Measurements from ENCODE around the gene ZNF599. TPM values are rescaled to one million over a fixed set of nuclear protein-coding genes. Genes with fewer than 3 reads are reported as not detected.

The ZNF599 gene
- total RNA-seq, 1 experiment from 2014 or later = 6.2 TPM

DNA sequence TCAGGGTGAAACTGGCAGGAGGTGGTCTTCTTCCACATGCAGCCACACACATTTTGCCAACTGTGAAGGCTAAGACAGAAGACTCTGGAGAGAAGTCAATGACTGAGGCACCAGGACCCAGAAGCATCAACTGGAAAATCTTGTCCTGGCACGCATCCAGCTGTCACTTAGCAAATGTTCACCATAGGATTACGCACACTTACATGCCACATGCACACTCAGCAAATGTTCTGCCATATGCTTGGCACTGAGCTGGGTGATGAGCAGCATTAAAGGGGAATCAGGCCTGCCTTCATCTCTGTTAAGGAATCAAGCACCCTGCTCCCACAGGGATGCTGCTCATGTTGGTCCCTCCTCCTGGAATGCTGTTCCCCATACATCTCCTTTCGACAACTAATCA lies 5.1 kb downstream of the ZNF599 start:
- no TSS peak for BruUV-seq (replicated peaks)
- peaks cover 23% of the 10 kb centered on the region for H3K9me3 Mint-ChIP-seq (ENCODE audit: low read depth, unreplicated experiment)
- CTCF ChIA-PET = no interaction called here
- H3K36me3 Mint-ChIP-seq (ENCODE audit: insufficient read depth, unreplicated experiment) = peaks cover 18% of the 10 kb centered on the region
- H3K4me1 Mint-ChIP-seq (ENCODE audit: low read depth, unreplicated experiment) = peaks cover 11% of the 10 kb centered on the region
- TF ChIP-seq CTCF (IDR thresholded peaks at IDR 0.05; ENCODE audit: unreplicated experiment) = no peak
- DNase-seq = no peak
- intact Hi-C loops (cut with micrococcal nuclease; ENCODE audit: unreplicated experiment) = no loop called here
- no peak overlapping the region for H3K4me3 Mint-ChIP-seq (ENCODE audit: low read depth, unreplicated experiment)
- no peaks in the 10 kb centered on the region for H3K27me3 Mint-ChIP-seq (ENCODE audit: unreplicated experiment)
- H3K27ac Mint-ChIP-seq (ENCODE audit: unreplicated experiment) = no peak overlapping the region

DNA sequence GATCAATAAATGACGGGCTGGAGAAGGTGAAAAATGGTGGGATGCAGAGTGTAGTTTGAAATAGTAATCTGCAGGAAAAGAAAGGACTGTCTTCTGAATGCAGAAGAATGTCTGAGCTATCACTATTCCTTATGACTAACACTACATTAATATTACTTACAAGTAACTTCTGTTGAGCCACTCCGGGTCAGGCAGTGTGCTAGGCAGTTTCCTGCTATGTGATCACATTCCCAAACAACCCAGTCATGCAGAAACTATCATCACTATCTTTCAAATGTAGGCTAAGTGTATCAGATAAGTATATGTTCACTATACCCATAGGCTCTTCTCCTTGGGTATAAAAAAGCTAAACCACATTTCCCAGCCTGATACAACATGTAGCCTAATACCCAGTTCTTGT lies 6.6 kb downstream of the ZNF599 start:
- Mint-ChIP-seq H3K27ac (ENCODE audit: unreplicated experiment) (no peak overlapping the region), H3K27me3 (ENCODE audit: unreplicated experiment) (no peaks in the 10 kb centered on the region), H3K36me3 (ENCODE audit: insufficient read depth, unreplicated experiment) (peaks cover 2% of the 10 kb centered on the region), H3K4me1 (ENCODE audit: low read depth, unreplicated experiment) (no peaks in the 10 kb centered on the region), H3K4me3 (ENCODE audit: low read depth, unreplicated experiment) (no peak overlapping the region), H3K9me3 (ENCODE audit: low read depth, unreplicated experiment) (peaks cover 18% of the 10 kb centered on the region)
- no TSS peak for BruUV-seq (replicated peaks)
- CTCF ChIA-PET = interaction anchor here (0.5 kb wide), 1 partner anchor 147 kb away, joined by 5 read pairs; no protein-coding TSS in a partner anchor
- no peak for DNase-seq
- intact Hi-C loops (cut with micrococcal nuclease; ENCODE audit: unreplicated experiment) = no loop called here
- TF ChIP-seq CTCF (IDR thresholded peaks at IDR 0.05; ENCODE audit: unreplicated experiment) = no peak

- H3K9me3 Mint-ChIP-seq (ENCODE audit: low read depth, unreplicated experiment) = peaks cover 25% of the 10 kb centered on the region
Measured at GRCh38 chr19:34759218-34759917, 13.6 kb downstream of the ZNF599 start.

DNA sequence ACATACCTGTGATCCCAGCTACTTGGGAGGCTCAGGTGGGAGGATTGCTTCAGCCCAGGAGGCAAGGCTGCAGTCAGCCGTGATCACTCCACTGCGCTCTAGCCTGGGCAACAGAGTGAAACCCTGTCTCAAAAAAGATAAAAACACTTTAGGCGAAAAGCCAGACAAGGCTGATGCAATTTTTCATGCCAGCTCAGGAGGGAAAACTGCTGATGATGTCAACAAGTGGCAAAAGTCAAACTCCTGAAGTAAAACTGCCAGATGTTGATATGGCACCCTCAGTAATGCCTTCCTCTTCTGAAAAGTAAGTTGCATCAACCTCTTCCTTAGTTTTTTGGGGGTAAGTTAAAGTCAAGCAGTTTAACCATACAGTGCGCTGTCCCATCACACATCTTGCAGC lies 15.6 kb downstream of the ZNF599 start:
- BruUV-seq (replicated peaks) = no TSS peak
- no peak for TF ChIP-seq CTCF (IDR thresholded peaks at IDR 0.05; ENCODE audit: unreplicated experiment)
- DNase-seq = no peak
- Mint-ChIP-seq H3K4me3 (ENCODE audit: low read depth, unreplicated experiment) (no peak overlapping the region), H3K27me3 (ENCODE audit: unreplicated experiment) (no peaks in the 10 kb centered on the region), H3K27ac (ENCODE audit: unreplicated experiment) (no peak overlapping the region), H3K36me3 (ENCODE audit: insufficient read depth, unreplicated experiment) (no peaks in the 10 kb centered on the region), H3K9me3 (ENCODE audit: low read depth, unreplicated experiment) (peaks cover 25% of the 10 kb centered on the region), H3K4me1 (ENCODE audit: low read depth, unreplicated experiment) (no peaks in the 10 kb centered on the region)
- intact Hi-C loops (cut with micrococcal nuclease; ENCODE audit: unreplicated experiment) = no loop called here
- CTCF ChIA-PET = no interaction called here

More at GRCh38 chr19:34759218-34759917, 13.6 kb downstream of the ZNF599 start:
- H3K27ac Mint-ChIP-seq (ENCODE audit: unreplicated experiment) = no peak overlapping the region
- intact Hi-C loops (cut with micrococcal nuclease; ENCODE audit: unreplicated experiment) = no loop called here
- H3K4me1 Mint-ChIP-seq (ENCODE audit: low read depth, unreplicated experiment) = no peaks in the 10 kb centered on the region
- no peak overlapping the region for H3K4me3 Mint-ChIP-seq (ENCODE audit: low read depth, unreplicated experiment)
- no TSS peak for BruUV-seq (replicated peaks)
- no peak for DNase-seq
- no peak for TF ChIP-seq CTCF (IDR thresholded peaks at IDR 0.05; ENCODE audit: unreplicated experiment)
- H3K36me3 Mint-ChIP-seq (ENCODE audit: insufficient read depth, unreplicated experiment) = no peaks in the 10 kb centered on the region
- H3K27me3 Mint-ChIP-seq (ENCODE audit: unreplicated experiment) = no peaks in the 10 kb centered on the region
- CTCF ChIA-PET = no interaction called here
